ENCODE data around the gene ANKRD28.
"Not testable (repeated sequence)": the region's sequence is repeated elsewhere in the genome, so short reads cannot be mapped to it uniquely, and the experiment has no call there.

Gene ANKRD28

DNA sequence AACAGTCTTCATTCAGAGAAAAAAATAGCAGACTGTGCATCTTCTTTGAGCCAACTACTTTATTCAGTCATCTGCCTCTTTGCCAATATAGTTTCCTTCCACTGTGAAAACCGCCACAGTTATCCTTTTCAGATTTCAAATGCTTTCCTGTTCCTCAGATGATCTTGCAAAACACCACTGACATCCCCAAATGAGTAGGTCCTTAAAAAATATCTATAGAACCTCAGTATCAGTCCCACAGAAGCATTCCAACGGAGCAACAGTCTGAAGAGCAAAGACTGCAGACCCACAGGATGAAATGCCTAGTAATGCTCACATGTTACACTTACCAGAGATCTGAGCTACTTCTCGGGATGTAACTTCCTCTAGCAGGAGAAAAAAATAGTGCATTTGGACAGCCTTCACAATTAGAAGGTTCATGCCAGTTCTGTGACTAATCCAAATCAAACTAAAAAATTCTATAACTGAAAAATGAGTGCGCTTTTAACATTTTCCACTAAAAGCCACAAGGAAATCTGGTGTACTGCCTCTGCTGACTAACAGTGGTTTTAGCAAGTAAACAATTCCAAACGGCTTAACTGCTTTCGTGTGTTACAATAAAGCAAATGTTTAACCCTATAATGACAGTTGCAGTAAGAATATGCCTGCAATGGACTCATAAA lies at the start of gene ANKRD28:
Gene ANKRD28, minus strand, starts transcription at position 338 of the 662 bp plus-strand sequence. CDS start 1,458 bp downstream, outside the sequence.
- DNase-seq = no peak

- DNase-seq = no peak
These were observed 49.5 kb upstream of the ANKRD28 start for GRCh38 chr3:15847239-15847638.

GRCh38 chr3:15846606-15847005 lies 48.8 kb upstream of the ANKRD28 start:
- no peak for DNase-seq

- DNase-seq = no peak
These were observed 47.7 kb upstream of the ANKRD28 start for GRCh38 chr3:15845475-15845874.

GRCh38 chr3:15844889-15845288 lies 47.1 kb upstream of the ANKRD28 start:
- no peak for DNase-seq

DNA sequence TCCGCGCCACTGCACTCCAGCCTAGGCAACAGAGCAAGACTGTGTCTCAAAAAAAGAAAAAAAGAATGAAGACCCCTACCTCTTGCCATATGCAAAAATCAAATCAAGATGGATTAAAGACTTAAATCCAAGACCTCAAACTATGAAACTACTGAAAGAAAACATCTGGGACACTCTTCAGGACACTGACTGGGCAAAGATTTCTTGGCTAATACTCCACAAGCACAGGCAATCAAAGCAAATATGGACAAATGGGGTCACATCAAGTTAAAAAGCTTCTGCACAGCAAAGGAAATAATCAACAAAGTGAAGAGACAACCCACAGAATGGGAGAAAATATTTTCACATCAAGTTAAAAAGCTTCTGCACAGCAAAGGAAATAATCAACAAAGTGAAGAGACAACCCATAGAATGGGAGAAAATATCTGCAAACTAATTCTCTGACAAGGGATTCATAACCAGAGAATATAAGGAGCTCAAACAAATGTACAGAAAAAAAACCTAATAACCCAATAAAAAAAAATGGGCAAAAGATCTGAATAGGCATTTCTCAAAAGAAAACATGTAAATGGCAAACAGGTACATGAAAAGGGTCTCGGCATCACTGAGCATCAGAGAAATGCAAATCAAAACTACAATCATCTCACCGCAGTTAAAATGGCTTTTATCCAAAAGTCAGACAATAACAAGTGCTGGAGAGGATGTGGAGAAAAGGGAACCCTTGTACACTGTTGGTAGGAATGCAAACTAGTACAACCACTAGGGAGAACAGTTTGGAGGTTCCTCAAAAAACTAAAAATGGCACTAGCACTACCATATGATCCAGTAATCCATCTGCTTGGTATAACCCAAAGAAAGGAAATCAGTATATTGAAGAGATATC lies 43.6 kb upstream of the ANKRD28 start:
- DNase-seq = not testable (repeated sequence)

DNA sequence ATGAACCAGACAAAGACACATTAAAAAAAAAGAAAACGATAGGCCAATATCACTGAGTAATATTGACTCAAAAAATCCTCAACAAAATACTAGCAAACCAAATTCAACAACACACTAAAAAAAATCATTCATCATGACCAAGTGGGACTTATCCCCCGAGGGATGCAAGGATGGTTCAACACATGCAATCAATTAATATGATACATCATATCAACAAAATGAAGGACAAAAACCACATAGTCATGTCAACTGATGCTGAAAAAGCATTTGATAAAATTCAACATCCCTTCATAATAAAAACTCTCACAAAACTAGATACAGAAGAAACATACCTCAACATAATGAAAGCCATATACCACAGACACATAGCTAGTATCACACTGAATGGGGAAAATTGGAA lies 41.8 kb upstream of the ANKRD28 start:
- no peak for DNase-seq

DNA sequence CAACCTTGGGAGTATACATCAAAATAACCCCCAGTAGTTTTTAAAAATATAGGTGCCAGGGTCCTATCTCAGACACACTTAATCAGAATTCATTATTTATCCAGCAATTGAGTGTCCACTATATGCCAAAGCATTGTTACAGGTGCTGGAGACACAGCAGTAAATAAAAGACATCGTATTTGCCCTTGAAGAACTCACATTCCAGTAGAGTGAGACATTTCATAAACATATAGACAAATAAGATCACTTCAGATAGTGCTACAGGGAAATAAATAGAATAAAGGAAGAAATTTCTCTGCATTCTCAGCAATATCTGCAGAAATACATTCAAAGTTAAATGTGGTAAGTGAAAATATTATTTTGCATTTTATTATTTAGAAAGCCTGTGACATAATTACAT lies 34.1 kb upstream of the ANKRD28 start:
- no peak for DNase-seq

- no peak for DNase-seq
These were observed 27.2 kb upstream of the ANKRD28 start for GRCh38 chr3:15825016-15825415.

GRCh38 chr3:15823092-15823491 lies 25.3 kb upstream of the ANKRD28 start:
- no peak for DNase-seq

GRCh38 chr3:15822281-15822680 lies 24.5 kb upstream of the ANKRD28 start:
- no peak for DNase-seq

- DNase-seq = no peak
These were observed 23.1 kb upstream of the ANKRD28 start for GRCh38 chr3:15820911-15821310.

DNA sequence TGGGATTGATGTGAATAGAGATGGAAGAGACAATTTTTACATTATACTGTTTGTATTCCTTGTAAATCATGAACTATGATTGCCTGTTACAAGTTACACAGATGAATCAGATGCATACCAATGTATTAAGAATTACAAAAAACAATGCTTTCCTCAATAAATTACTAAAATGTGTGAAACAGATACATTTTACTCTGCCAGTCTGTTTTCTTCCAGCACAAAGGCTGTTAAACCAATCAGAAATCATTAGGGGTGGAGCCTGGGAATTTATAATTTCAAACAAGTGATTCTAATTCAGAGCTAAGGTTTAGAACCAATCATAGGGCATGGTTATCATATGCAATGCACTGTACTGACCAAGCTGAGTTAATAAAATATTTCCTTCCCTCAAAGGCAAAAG lies 21.8 kb upstream of the ANKRD28 start:
- DNase-seq = no peak

DNA sequence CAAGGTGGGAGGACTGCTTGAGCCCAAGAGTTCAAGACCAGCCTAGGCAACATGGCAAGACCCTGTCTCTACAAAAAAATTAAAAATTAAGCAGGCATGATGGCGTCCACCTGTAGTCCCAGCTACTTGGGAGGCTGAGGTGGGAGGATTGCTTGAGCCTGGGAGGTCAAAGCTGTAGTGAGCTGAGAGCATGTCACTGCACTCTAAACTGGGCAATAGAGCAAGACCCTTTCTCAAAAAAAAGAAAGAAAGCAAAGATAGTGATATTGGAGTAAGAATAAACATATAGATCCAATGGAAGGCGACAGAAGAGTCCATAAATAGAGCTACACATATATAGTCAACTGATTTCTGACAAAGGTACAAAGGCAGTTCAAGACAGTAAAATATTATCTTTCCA lies 21.3 kb upstream of the ANKRD28 start:
- no peak for DNase-seq

GRCh38 chr3:15815696-15816095 lies 17.9 kb upstream of the ANKRD28 start:
- DNase-seq = no peak

GRCh38 chr3:15813079-15813478 lies 15.3 kb upstream of the ANKRD28 start:
- DNase-seq = not testable (repeated sequence)

DNA sequence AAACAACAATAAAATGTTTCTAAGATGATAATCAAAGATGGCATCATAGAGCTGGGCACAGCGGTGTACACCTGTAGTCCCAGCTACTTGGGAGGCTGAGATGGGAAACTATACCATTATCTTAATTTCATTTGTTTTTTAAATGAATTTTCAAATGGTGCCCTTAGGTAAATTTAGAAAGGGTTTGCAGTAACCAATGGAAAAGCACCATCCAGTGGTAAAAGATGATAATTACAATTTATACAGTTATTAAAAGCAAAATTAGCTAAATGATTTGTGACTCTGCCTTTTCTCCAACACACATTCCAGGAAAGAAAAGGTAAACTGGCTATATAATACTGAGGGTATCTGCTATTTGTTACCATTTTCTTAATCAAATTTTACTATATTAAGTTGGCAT lies 14.4 kb upstream of the ANKRD28 start:
- no peak for DNase-seq

- no peak for DNase-seq
These were observed 12.9 kb upstream of the ANKRD28 start for GRCh38 chr3:15810702-15811101.

GRCh38 chr3:15809313-15809712 lies 11.5 kb upstream of the ANKRD28 start:
- DNase-seq = no peak

DNA sequence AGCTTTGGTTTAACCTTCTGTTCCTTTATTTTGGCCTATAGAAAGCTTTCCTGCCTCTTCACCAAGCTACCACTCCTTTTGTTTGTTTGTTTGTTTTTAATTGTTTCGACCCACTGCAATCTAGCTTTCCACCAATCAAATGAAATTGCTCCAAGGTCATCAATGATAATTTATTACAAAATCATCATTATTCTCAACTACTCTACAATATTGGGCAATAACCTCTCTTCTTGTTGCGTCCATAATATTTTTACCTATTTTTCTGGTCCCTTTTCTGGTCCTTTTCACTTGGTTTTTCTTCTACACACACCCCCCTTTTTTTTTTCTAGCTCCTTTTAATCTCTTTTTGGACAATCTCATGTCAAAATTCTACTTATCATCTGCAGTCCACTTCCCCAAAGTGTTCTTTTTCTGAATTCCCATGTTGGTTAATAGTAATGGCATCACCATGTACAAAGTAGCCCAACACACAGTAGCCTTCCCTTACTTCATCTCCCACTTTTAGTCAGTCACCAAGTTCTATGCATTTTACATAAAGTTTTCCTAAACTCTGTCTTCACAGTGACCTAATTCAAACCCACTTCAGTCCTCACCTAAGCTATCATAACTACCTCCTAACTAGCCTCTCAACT lies 11.0 kb upstream of the ANKRD28 start:
- DNase-seq = no peak

- no peak for DNase-seq
These were observed 8.0 kb upstream of the ANKRD28 start for GRCh38 chr3:15805756-15806266.

DNA sequence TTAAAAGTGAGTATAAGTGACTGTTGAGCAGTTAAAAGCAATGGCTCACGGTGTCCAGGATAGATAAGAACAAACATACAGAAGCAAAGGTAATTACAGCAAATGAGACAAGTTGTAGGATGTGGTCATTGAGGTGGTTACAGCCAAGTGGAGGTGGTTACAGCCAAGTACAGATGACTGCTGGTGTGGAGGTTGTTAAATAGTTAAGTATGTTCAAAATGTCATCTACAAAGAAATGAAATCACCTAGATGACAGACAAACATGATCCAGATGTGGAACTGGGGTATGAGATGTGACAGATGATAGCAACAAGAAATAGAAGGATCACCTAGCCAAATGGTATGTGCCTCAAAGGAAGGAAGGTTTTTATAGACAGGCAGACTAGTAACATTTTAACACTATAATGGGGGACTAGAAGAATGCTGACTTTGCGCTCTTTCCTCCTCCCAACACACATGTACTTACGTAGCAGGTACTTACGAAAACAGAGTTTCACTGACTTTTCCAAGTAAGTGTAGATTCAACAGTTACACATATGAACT lies 6.8 kb upstream of the ANKRD28 start:
- no peak for DNase-seq

- DNase-seq = no peak
These were observed 6.1 kb upstream of the ANKRD28 start for GRCh38 chr3:15803921-15804320.
